ENCODE data around the gene ANO10.

ANO10 gene

GRCh38 chr3:43344520-43344919, 277.3 kb downstream of the ANO10 start:
- no peak for TF ChIP-seq YY1 (IDR thresholded peaks at IDR 0.05; ENCODE audit: insufficient read depth, insufficient read length)
- TF ChIP-seq SUZ12 (IDR thresholded peaks at IDR 0.05; ENCODE audit: extremely low read depth, insufficient read depth, insufficient read length), result no peak
- no peak for TF ChIP-seq ZNF274 (IDR thresholded peaks at IDR 0.05; ENCODE audit: low read depth, low read length)
- no peak for DNase-seq (ENCODE audit: low read depth, low spot score)
- Histone ChIP-seq H3K4me3 (ENCODE audit: insufficient read length, low read depth) (no peak overlapping the region), H3K9me3 (ENCODE audit: insufficient read depth, low read length) (no peaks in the 10 kb centered on the region), H3K9ac (ENCODE audit: insufficient read length, low read depth) (no peak overlapping the region), H3K27me3 (ENCODE audit: insufficient read depth, insufficient read length) (no peaks in the 10 kb centered on the region), H3K36me3 (ENCODE audit: insufficient read depth, insufficient read length, low read length) (peaks cover 80% of the 10 kb centered on the region), H3K4me1 (ENCODE audit: insufficient read depth, insufficient read length) (no peaks in the 10 kb centered on the region)

GRCh38 chr3:43343815-43344214, 278.0 kb downstream of the ANO10 start:
- H3K27me3 ChIP-seq (ENCODE audit: insufficient read depth, insufficient read length), result no peaks in the 10 kb centered on the region
- H3K9ac ChIP-seq (ENCODE audit: insufficient read length, low read depth), result no peak overlapping the region
- TF ChIP-seq YY1 (IDR thresholded peaks at IDR 0.05; ENCODE audit: insufficient read depth, insufficient read length), result no peak
- TF ChIP-seq ZNF274 (IDR thresholded peaks at IDR 0.05; ENCODE audit: low read depth, low read length), result no peak
- no peak for TF ChIP-seq SUZ12 (IDR thresholded peaks at IDR 0.05; ENCODE audit: extremely low read depth, insufficient read depth, insufficient read length)
- H3K4me1 ChIP-seq (ENCODE audit: insufficient read depth, insufficient read length), result no peaks in the 10 kb centered on the region
- H3K9me3 ChIP-seq (ENCODE audit: insufficient read depth, low read length), result peaks cover 5% of the 10 kb centered on the region
- no peak for DNase-seq (ENCODE audit: low read depth, low spot score)
- H3K36me3 ChIP-seq (ENCODE audit: insufficient read depth, insufficient read length, low read length), result peaks cover 75% of the 10 kb centered on the region
- H3K4me3 ChIP-seq (ENCODE audit: insufficient read length, low read depth), result no peak overlapping the region

DNA sequence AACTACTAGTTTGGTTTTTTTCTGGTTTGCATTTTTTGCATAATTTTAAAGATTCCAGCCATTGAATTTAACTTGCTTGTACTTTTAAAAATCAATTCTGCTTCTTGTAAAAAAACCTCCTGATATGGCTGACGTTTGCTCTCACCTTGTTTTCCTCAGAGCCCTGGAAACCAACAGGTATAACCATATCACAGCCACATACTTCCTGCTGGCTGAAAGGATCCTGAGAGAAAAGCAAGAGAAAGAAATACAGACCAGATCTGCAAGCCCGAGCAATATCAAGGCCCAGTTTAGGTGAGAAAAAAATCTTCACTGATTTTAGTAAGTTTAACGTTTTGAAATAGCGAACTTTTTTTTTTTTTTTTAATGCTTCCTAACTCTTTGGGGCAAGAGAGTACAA, 278.6 kb downstream of the ANO10 start:
- no peak overlapping the region for H3K4me3 ChIP-seq (ENCODE audit: insufficient read length, low read depth)
- H3K36me3 ChIP-seq (ENCODE audit: insufficient read depth, insufficient read length, low read length), result peaks cover 71% of the 10 kb centered on the region
- H3K9ac ChIP-seq (ENCODE audit: insufficient read length, low read depth), result no peak overlapping the region
- no peaks in the 10 kb centered on the region for H3K4me1 ChIP-seq (ENCODE audit: insufficient read depth, insufficient read length)
- TF ChIP-seq SUZ12 (IDR thresholded peaks at IDR 0.05; ENCODE audit: extremely low read depth, insufficient read depth, insufficient read length), result no peak
- no peak for TF ChIP-seq YY1 (IDR thresholded peaks at IDR 0.05; ENCODE audit: insufficient read depth, insufficient read length)
- no peak for TF ChIP-seq ZNF274 (IDR thresholded peaks at IDR 0.05; ENCODE audit: low read depth, low read length)
- peaks cover 11% of the 10 kb centered on the region for H3K9me3 ChIP-seq (ENCODE audit: insufficient read depth, low read length)
- DNase-seq (ENCODE audit: low read depth, low spot score), result no peak
- H3K27me3 ChIP-seq (ENCODE audit: insufficient read depth, insufficient read length), result no peaks in the 10 kb centered on the region

- no peak for DNase-seq (ENCODE audit: low read depth, low spot score)
- H3K27me3 ChIP-seq (ENCODE audit: insufficient read depth, insufficient read length), result no peaks in the 10 kb centered on the region
- no peak for TF ChIP-seq ZNF274 (IDR thresholded peaks at IDR 0.05; ENCODE audit: low read depth, low read length)
- no peak for TF ChIP-seq YY1 (IDR thresholded peaks at IDR 0.05; ENCODE audit: insufficient read depth, insufficient read length)
- no peak for TF ChIP-seq SUZ12 (IDR thresholded peaks at IDR 0.05; ENCODE audit: extremely low read depth, insufficient read depth, insufficient read length)
- H3K4me1 ChIP-seq (ENCODE audit: insufficient read depth, insufficient read length), result no peaks in the 10 kb centered on the region
- H3K9me3 ChIP-seq (ENCODE audit: insufficient read depth, low read length), result peaks cover 24% of the 10 kb centered on the region
- H3K36me3 ChIP-seq (ENCODE audit: insufficient read depth, insufficient read length, low read length), result peaks cover 62% of the 10 kb centered on the region
- no peak overlapping the region for H3K9ac ChIP-seq (ENCODE audit: insufficient read length, low read depth)
- H3K4me3 ChIP-seq (ENCODE audit: insufficient read length, low read depth), result no peak overlapping the region
These were observed 280.0 kb downstream of the ANO10 start for GRCh38 chr3:43341788-43342187.

DNA sequence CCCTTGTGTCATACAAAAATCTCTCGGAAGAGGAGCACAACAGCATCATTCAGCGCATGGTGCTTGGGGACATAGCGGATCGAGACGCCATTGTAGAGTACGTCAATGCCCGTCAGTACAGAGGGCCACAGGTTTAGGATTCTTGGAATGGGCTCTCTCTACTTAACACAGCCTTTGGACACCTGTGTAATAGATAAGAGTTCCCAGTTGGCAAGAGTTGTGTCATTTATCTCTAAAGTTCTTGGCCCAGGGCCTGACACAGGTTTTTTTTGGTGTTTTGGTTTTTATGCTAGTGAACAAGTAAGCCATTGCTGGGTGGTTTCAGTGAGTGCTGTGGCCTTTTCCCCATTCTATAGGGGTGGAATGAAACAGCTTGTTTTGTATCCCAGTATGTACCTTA, 281.4 kb downstream of the ANO10 start:
- H3K4me3 ChIP-seq (ENCODE audit: insufficient read length, low read depth), result no peak overlapping the region
- peaks cover 36% of the 10 kb centered on the region for H3K9me3 ChIP-seq (ENCODE audit: insufficient read depth, low read length)
- TF ChIP-seq ZNF274 (IDR thresholded peaks at IDR 0.05; ENCODE audit: low read depth, low read length) (no peak), SUZ12 (IDR thresholded peaks at IDR 0.05; ENCODE audit: extremely low read depth, insufficient read depth, insufficient read length) (no peak), YY1 (IDR thresholded peaks at IDR 0.05; ENCODE audit: insufficient read depth, insufficient read length) (no peak)
- DNase-seq (ENCODE audit: low read depth, low spot score), result no peak
- H3K4me1 ChIP-seq (ENCODE audit: insufficient read depth, insufficient read length), result no peaks in the 10 kb centered on the region
- peaks cover 55% of the 10 kb centered on the region for H3K36me3 ChIP-seq (ENCODE audit: insufficient read depth, insufficient read length, low read length)
- H3K27me3 ChIP-seq (ENCODE audit: insufficient read depth, insufficient read length), result no peaks in the 10 kb centered on the region
- no peak overlapping the region for H3K9ac ChIP-seq (ENCODE audit: insufficient read length, low read depth)

GRCh38 chr3:43338295-43338694, 283.5 kb downstream of the ANO10 start:
- no peak overlapping the region for H3K4me3 ChIP-seq (ENCODE audit: insufficient read length, low read depth)
- TF ChIP-seq YY1 (IDR thresholded peaks at IDR 0.05; ENCODE audit: insufficient read depth, insufficient read length) (no peak), SUZ12 (IDR thresholded peaks at IDR 0.05; ENCODE audit: extremely low read depth, insufficient read depth, insufficient read length) (no peak), ZNF274 (IDR thresholded peaks at IDR 0.05; ENCODE audit: low read depth, low read length) (no peak)
- no peaks in the 10 kb centered on the region for H3K4me1 ChIP-seq (ENCODE audit: insufficient read depth, insufficient read length)
- DNase-seq (ENCODE audit: low read depth, low spot score), result no peak
- peaks cover 43% of the 10 kb centered on the region for H3K36me3 ChIP-seq (ENCODE audit: insufficient read depth, insufficient read length, low read length)
- H3K9me3 ChIP-seq (ENCODE audit: insufficient read depth, low read length), result peaks cover 41% of the 10 kb centered on the region
- no peaks in the 10 kb centered on the region for H3K27me3 ChIP-seq (ENCODE audit: insufficient read depth, insufficient read length)
- H3K9ac ChIP-seq (ENCODE audit: insufficient read length, low read depth), result no peak overlapping the region

DNA sequence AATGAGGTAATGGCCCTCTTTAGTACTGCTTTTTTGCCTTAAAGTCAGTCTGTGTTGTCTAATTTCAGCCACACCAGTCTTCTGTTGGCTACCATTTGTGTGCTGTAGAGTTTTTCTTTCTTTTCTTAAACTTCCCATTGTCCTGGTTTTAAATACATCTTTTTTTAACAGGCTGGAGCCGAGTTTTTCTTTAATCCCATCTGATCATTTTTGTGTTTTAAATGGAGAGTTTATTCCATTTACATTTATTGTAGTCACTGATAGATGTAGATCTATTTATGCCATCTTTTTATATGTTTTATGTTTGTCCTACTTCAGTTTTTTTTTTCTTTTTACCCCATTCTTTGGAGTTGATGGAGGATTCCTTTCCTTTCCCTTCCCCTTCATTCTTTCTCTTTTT, 286.0 kb downstream of the ANO10 start:
- Histone ChIP-seq H3K9me3 (ENCODE audit: insufficient read depth, low read length) (peaks cover 41% of the 10 kb centered on the region), H3K36me3 (ENCODE audit: insufficient read depth, insufficient read length, low read length) (peaks cover 34% of the 10 kb centered on the region), H3K9ac (ENCODE audit: insufficient read length, low read depth) (no peak overlapping the region), H3K4me3 (ENCODE audit: insufficient read length, low read depth) (no peak overlapping the region), H3K4me1 (ENCODE audit: insufficient read depth, insufficient read length) (no peaks in the 10 kb centered on the region), H3K27me3 (ENCODE audit: insufficient read depth, insufficient read length) (no peaks in the 10 kb centered on the region)
- TF ChIP-seq ZNF274 (IDR thresholded peaks at IDR 0.05; ENCODE audit: low read depth, low read length) (no peak), YY1 (IDR thresholded peaks at IDR 0.05; ENCODE audit: insufficient read depth, insufficient read length) (no peak), SUZ12 (IDR thresholded peaks at IDR 0.05; ENCODE audit: extremely low read depth, insufficient read depth, insufficient read length) (no peak)
- no peak for DNase-seq (ENCODE audit: low read depth, low spot score)

Data from NT2/D1 (cell line).